ENCODE measurements around the gene ZNF213.

Gene ZNF213

DNA sequence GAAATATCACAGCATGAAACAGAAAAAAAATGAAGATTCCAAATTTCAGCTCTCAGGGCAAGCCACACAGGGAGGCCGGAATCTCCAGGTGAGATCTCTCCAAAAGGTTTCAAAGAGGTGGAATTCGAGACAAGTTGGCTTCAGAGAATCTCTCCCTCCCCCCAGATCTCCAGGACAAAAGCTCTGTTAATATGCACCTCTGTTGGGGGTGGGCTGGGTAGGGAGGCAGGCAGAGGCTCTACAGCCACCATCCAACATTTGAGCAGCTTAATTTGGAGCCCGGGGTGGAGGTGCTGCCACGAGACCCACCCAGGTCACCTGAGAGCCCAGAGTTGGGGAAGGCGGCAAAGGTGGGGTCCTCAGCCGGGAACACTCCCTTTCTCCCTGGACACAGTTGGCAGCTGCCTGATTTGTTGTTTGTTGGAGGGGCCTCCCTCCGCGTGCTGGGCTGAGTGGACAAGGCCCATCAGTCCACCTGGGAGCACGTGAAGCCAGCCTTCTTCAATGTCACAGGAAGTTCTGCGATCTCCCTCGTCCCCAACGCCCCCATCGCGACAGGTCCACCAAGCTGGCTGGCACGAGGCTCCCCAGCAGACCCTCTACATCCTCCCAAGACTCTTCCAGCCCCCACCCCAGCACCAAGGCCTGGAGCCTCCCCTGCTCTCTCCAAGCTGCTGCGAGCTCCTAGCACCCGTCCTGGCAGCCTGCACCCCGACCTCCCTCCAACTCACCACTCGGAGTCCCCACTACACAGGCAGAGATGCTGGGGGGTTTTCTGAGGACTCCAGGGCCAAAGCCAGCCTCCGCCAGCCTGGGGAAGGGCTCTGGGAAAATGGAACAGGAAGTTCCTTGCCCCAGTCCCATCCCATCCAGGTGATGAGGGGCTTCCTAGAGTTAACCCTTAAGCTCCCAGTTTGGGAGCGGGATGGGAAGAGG, 36.1 kb upstream of the ZNF213 start, which contains the start of gene ZSCAN10:
ZSCAN10 (minus strand) TSS at position 836 of the 936 bp plus-strand sequence. CDS start 6,357 bp downstream, outside the sequence.
- Histone ChIP-seq H3K27ac (0 out of 2 replicates have a peak within 1 kb of the TSS, but pooled peaks have one; percentile 25), H3K4me3 (peak within 1 kb of the TSS; percentile 70), H3K36me3 (ENCODE audit: insufficient read depth, low read length) (no peaks in the 10 kb centered on the region), H3K9me3 (ENCODE audit: low read depth, low read length) (no peaks in the 10 kb centered on the region), H3K9ac (ENCODE audit: insufficient read length) (no peak within 1 kb of the TSS)
- no peak for TF ChIP-seq EZH2 (IDR thresholded peaks at IDR 0.05)
- TF ChIP-seq POLR2AphosphoS5 (IDR thresholded peaks at IDR 0.05; ENCODE audit: borderline replicate concordance, low read depth, low read length): no peak
- no peak for TF ChIP-seq FOXP2 (optimal IDR thresholded peaks at IDR 0.05; ENCODE audit: control extremely low read depth, extremely low read length, insufficient read depth)
- DNase-seq (ENCODE audit: low read depth, low spot score): no peak

DNA sequence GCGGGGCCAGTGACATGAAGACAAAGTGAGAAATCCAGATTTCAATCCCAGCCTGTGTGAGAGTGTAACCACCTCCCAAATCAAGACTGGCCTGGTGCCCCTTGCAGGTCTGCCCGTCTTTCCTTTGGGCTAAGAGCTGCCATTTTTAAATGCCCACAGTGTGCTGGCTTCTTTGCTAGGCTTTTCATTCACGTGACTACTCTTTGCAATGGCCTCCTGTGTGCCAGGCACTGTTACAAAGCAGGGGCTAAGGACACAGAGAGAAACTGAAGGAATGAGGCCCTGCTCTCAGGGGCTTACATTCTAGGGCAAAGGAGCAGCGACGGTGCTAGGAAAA, 35.5 kb upstream of the ZNF213 start:
- H3K4me3 ChIP-seq: no peak overlapping the region

DNA sequence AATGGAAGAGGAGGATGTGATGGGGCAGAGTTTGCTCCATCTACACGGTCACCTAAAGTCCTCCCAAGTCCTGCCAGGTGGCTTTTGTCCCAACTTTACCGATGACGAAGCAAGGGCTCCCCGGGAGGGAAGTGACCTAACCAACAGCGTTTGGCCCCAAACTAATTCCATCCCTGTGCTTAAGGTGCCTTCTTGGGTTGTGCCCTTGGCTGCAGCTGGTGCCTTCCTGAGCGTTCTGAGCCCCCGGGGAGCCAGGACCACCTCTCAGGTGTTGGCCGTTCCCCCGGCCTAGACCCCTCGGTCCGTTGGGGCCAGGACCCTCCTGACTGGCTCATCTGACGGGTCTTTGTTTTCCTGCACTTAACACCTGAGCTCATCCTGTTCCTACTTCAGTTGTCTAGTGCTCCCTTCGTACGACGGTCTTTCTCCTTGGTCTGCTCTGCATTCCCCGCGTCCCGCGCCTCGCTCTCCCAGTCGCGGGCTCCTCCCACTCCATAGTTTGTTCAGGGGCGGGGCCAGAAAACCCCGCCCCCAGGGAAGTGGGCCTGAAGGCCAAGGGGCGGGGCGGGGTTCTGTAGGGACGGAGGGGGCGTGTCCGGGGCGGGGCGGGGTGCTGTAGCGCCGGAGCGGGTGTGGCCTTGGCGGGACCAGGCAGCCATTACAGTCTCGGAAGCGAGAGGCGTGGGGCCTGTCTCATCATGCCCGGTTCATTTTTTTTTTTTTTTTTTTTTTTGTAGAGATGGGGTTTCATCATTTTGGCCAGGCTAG, 34.9 kb upstream of the ZNF213 start:
- Histone ChIP-seq H3K4me3 (peak overlapping the region; percentile 70), H3K36me3 (ENCODE audit: insufficient read depth, low read length) (no peaks in the 10 kb centered on the region), H3K27ac (no peak overlapping the region), H3K9ac (ENCODE audit: insufficient read length) (no peak overlapping the region), H3K9me3 (ENCODE audit: low read depth, low read length) (no peaks in the 10 kb centered on the region)
- no peak for TF ChIP-seq EZH2 (IDR thresholded peaks at IDR 0.05)
- TF ChIP-seq POLR2AphosphoS5 (IDR thresholded peaks at IDR 0.05; ENCODE audit: borderline replicate concordance, low read depth, low read length): peak; percentile 57; the same call in 1 of the 2 replicates
- DNase-seq (ENCODE audit: low read depth, low spot score): no peak

More for the DNA sequence above, 35.5 kb upstream of the ZNF213 start:
- no peaks in the 10 kb centered on the region for H3K9me3 ChIP-seq (ENCODE audit: low read depth, low read length)
- H3K36me3 ChIP-seq (ENCODE audit: insufficient read depth, low read length): no peaks in the 10 kb centered on the region
- no peak for TF ChIP-seq EZH2 (IDR thresholded peaks at IDR 0.05)
- H3K9ac ChIP-seq (ENCODE audit: insufficient read length): no peak overlapping the region
- DNase-seq (ENCODE audit: low read depth, low spot score): no peak
- H3K27ac ChIP-seq: no peak overlapping the region

DNA sequence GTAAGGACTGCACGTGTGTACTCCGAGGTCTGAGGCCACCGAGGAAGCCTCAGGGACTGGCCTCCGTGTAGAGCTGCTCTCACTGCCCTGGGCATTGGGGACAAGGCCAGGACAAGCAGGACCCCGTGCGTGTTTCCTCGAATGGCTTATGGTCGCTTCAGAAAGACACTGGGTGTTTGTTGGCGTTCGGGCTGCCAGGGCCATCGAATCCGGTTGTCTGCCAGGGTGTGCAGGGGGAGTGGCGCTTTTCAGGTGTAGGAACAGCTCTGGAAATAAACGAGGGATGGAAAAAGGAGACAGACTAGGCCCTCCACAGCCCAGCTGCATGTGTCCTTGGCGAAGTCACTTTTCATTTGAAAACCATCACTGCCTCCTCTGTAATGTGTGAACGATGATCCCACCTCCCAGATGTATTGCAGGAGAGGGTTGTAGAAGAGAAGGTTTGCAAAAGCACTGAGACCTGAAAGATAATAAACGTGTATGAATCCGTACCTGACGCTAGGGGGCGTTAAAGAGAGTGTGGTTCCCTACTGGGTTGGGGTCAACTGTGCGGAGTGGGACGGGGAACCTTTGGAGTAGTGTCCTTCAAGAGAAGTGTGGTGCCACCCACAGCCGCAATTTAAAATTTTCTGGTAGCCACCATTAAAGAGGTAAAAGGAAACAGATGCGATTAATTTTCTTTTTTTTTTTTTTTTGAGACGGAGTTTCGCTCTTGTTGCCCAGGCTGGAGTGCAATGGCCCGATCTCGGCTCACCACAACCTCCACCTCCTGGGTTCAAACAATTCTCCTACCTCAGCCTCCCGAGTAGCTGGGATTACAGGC, 33.6 kb upstream of the ZNF213 start:
- no peak overlapping the region for H3K4me3 ChIP-seq
- TF ChIP-seq FOXP2 (optimal IDR thresholded peaks at IDR 0.05; ENCODE audit: control extremely low read depth, extremely low read length, insufficient read depth) (no peak), POLR2AphosphoS5 (IDR thresholded peaks at IDR 0.05; ENCODE audit: borderline replicate concordance, low read depth, low read length) (no peak), EZH2 (IDR thresholded peaks at IDR 0.05) (no peak)
- no peak overlapping the region for H3K9ac ChIP-seq (ENCODE audit: insufficient read length)
- no peak for DNase-seq (ENCODE audit: low read depth, low spot score)
- H3K36me3 ChIP-seq (ENCODE audit: insufficient read depth, low read length): no peaks in the 10 kb centered on the region
- 0 out of 2 replicates have a peak overlapping the region, but pooled peaks have one; percentile 49 for H3K27ac ChIP-seq
- H3K9me3 ChIP-seq (ENCODE audit: low read depth, low read length): no peaks in the 10 kb centered on the region

DNA sequence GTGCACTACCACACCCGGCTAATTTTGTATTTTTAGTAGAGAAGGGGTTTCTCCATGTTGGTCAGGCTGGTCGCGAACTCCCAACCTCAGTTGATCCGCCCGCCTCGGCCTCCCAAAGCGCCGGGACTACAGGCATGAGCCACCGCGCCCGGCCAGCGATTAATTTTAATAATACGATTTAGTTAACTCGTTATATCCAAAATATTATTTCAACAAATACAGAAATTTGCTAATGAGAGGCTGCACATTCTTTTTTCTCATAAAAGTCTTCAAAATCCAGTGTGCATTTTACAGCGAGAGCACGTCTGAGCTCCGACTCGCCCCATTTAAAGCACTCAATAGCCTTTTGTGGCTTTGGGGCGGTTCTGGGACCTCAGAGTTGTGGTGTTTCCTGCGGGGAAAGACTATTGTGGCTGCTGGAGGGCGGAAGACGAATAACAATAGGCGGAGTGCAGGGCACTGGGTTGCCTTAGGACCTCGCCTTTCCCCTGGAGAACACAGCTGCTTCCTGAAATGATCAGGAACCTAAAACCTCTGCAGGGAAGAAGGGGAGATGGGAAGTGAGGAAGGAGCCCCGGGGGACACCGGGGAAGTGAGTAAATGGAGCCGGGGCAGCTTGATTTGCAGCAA, 32.9 kb upstream of the ZNF213 start:
- Histone ChIP-seq H3K9me3 (ENCODE audit: low read depth, low read length) (no peaks in the 10 kb centered on the region), H3K36me3 (ENCODE audit: insufficient read depth, low read length) (no peaks in the 10 kb centered on the region), H3K4me3 (peak overlapping the region; percentile 23; the same call in 1 of the 2 replicates), H3K27ac (peak overlapping the region; percentile 73), H3K9ac (ENCODE audit: insufficient read length) (peak overlapping the region; percentile 53)
- DNase-seq (ENCODE audit: low read depth, low spot score): no peak
- TF ChIP-seq POLR2AphosphoS5 (IDR thresholded peaks at IDR 0.05; ENCODE audit: borderline replicate concordance, low read depth, low read length) (no peak), EZH2 (IDR thresholded peaks at IDR 0.05) (no peak), FOXP2 (optimal IDR thresholded peaks at IDR 0.05; ENCODE audit: control extremely low read depth, extremely low read length, insufficient read depth) (no peak)

DNA sequence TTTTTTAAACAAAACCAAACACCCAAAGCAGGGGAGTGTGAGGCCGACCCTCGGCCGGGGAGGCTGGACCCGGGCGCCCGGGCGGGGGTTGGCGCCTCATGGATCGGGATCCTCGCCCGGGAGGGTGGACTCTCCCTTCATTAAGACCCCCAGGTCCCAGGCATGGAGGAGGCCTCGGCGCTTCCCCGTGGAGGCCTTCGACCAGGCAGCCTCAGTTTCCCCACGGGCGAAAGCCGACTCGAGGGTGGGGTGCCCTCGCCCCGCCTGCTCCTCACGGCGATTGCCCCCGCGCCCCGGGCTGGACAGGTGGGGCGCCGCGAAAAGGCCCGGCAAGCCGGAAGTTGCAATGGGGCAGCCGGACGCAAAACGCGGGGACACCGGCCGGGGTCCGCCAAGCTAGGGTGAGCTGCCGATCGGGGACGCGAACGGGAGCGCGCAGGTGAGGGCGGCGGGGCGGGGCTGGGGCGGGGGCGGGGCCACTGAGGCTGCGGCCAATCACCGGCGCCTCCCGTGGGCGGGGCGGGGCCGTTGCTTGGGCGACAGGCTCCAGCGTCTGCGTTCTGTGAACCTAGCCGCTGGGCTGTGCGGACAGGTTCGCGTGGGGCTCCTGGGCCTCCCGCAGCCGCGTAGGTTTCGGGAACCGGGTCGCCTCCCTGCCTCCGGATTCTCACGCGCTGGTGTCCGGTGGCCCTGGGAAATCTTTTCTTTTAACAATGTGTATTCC, 28.5 kb upstream of the ZNF213 start:
- TF ChIP-seq POLR2AphosphoS5 (IDR thresholded peaks at IDR 0.05; ENCODE audit: borderline replicate concordance, low read depth, low read length) (peak; percentile 87), FOXP2 (optimal IDR thresholded peaks at IDR 0.05; ENCODE audit: control extremely low read depth, extremely low read length, insufficient read depth) (no peak), EZH2 (IDR thresholded peaks at IDR 0.05) (no peak)
- DNase-seq (ENCODE audit: low read depth, low spot score): no peak
- no peaks in the 10 kb centered on the region for H3K36me3 ChIP-seq (ENCODE audit: insufficient read depth, low read length)
- peak overlapping the region; percentile 68; the same call in 1 of the 2 replicates for H3K27ac ChIP-seq
- no peaks in the 10 kb centered on the region for H3K9me3 ChIP-seq (ENCODE audit: low read depth, low read length)
- peak overlapping the region; percentile 96 for H3K4me3 ChIP-seq
- H3K9ac ChIP-seq (ENCODE audit: insufficient read length): peak overlapping the region; percentile 96

All from SK-N-MC (cell line).